T-helper 1 cell treated with Interleukin-12 subunit alpha and Interleukin-12 subunit beta and Interleukin-4 antibody, amounts not matched to agents 30 μg/mL and 1 μg/mL, for 36 hours (primary cell): Measurements from ENCODE around the gene FNBP1L.

ENCODE experiments used
- H3K27ac Mint-ChIP-seq: one replicate; pipeline ENCODE4 v1.8.0; 2021; ENCODE audit warnings: mild to moderate bottlenecking, mixed read lengths
- H3K27me3 Mint-ChIP-seq: one replicate; pipeline ENCODE4 v1.8.0; 2021; ENCODE audit warnings: low read depth, mixed read lengths
- H3K36me3 Mint-ChIP-seq: one replicate; pipeline ENCODE4 v1.8.0; 2021; ENCODE audit warnings: low read depth, mixed read lengths
- H3K4me1 Mint-ChIP-seq: one replicate; pipeline ENCODE4 v1.8.0; 2021; ENCODE audit warnings: low read depth, mixed read lengths
- H3K4me3 Mint-ChIP-seq: one replicate; pipeline ENCODE4 v1.8.0; 2021; ENCODE audit warnings: mild to moderate bottlenecking, moderate library complexity, mixed read lengths
- H3K9me3 Mint-ChIP-seq: one replicate; pipeline ENCODE4 v1.8.0; 2021; ENCODE audit warnings: mixed read lengths

Gene FNBP1L

DNA sequence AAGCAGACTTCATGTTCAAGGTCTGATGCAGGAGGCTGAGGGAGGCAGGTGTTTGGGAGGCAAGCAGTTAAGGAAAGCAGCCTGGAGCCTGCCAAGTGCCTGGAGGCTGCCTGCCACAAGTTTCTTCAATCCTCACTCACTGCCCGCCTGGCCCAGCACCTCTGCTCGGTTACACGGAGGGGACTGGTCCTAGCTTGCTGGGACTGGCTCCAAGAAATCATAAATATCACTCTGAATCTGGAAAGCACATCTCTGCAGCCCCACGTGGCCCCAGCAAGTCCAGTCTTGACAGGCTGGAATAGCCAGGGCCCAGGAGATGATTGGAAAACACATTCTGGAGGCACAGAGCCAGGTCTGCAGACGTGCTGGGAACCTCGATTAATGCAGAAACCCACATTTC is 149.8 kb downstream of the FNBP1L start:
- no peaks in the 10 kb centered on the region for H3K36me3 Mint-ChIP-seq
- H3K4me3 Mint-ChIP-seq, result no peak overlapping the region
- no peak overlapping the region for H3K27ac Mint-ChIP-seq
- H3K4me1 Mint-ChIP-seq, result no peaks in the 10 kb centered on the region
- H3K27me3 Mint-ChIP-seq, result peaks cover 34% of the 10 kb centered on the region
- no peaks in the 10 kb centered on the region for H3K9me3 Mint-ChIP-seq

DNA sequence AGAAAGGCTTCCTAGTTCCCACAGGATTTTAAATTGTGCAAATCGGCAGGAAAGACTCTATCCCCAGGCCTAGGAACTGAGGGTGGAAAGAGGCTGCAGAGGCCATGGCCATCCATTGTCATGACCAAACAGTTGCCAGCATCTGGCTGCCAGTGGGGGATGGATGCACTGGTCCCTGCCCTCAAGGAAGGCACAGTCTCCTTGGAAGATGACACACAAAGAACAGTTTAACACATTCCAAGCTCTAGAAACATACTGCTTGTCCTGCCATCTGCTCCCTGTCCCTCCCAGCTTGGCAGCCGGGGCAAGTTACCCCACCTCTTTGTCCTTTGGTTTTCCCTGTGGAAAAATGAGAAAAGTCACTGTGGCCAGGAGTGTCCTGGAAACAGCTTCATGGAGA is 150.5 kb downstream of the FNBP1L start:
- Mint-ChIP-seq H3K27me3 (peaks cover 35% of the 10 kb centered on the region), H3K4me3 (no peak overlapping the region), H3K36me3 (no peaks in the 10 kb centered on the region), H3K27ac (no peak overlapping the region), H3K4me1 (no peaks in the 10 kb centered on the region), H3K9me3 (no peaks in the 10 kb centered on the region)

DNA sequence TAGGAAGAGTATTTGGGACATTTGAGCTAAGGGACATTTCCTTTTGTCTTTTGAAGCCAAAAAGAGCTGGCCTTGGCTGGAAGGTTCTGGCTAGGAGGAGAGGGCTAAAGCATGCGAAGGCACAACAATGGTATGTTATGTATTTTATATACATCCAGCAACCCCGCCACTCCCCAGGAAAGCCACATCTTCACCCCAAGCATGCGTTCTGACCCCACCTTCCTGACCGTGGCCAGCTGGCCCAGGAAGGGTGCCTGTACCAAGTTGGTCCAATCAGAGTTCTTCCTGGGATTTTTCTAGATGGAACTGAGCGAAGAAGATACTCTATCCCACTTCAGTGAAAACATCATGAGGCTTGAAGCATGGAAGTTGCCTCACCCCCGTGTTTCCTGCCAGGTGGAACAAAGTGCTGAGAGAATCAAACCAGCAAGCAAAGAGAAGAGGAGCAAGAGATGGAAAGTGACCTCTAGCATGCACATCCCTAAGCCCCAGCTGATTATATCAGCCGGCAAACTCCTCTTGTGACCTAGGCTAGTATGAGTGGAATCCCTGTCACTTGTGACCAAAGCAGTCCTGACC is 151.0 kb downstream of the FNBP1L start:
- no peaks in the 10 kb centered on the region for H3K36me3 Mint-ChIP-seq
- no peak overlapping the region for H3K27ac Mint-ChIP-seq
- no peaks in the 10 kb centered on the region for H3K4me1 Mint-ChIP-seq
- peaks cover 40% of the 10 kb centered on the region for H3K27me3 Mint-ChIP-seq
- no peaks in the 10 kb centered on the region for H3K9me3 Mint-ChIP-seq
- no peak overlapping the region for H3K4me3 Mint-ChIP-seq

DNA sequence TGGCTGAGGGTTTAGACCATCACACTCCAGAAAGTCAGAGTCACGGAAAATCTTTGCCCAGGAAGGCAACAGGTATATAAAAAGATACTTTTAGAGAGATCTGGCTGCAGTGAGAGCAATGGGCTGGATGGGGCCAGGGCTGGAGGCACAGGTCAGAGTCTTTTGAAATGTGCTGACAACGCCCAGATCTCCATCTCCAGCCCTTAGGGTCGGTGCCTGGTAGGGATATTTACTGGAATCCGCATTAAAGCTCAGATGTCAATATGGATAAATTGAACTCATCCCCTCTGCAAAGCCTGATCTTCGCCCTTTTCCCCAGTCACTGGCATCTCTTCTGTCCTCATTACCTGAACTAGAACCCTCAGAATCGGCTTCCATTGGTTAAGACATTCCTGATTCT is 151.6 kb downstream of the FNBP1L start:
- Mint-ChIP-seq H3K27ac (no peak overlapping the region), H3K9me3 (no peaks in the 10 kb centered on the region), H3K36me3 (no peaks in the 10 kb centered on the region), H3K4me1 (no peaks in the 10 kb centered on the region), H3K27me3 (peaks cover 40% of the 10 kb centered on the region), H3K4me3 (no peak overlapping the region)

DNA sequence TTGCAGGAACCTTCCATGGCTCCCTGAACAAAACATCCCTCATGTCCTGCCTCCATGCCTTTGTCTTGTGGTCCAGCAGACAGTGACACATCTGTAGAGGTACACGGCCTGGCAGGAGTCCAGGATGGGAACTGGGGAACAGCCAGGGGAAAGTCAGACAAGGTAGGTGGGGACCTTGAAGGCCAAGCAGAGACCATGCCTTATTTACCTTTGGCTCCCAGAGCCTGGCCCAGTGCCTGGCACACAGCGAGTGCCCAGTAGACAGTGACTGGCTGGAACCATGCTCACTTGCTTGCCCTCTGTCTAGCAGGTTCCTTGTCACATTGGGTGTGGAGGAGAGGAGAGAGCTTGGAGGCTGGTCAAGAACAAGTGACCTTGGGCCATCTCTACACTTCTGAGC is 152.7 kb downstream of the FNBP1L start:
- H3K4me3 Mint-ChIP-seq, result no peak overlapping the region
- H3K9me3 Mint-ChIP-seq, result no peaks in the 10 kb centered on the region
- peaks cover 41% of the 10 kb centered on the region for H3K27me3 Mint-ChIP-seq
- no peaks in the 10 kb centered on the region for H3K4me1 Mint-ChIP-seq
- H3K36me3 Mint-ChIP-seq, result no peaks in the 10 kb centered on the region
- no peak overlapping the region for H3K27ac Mint-ChIP-seq

DNA sequence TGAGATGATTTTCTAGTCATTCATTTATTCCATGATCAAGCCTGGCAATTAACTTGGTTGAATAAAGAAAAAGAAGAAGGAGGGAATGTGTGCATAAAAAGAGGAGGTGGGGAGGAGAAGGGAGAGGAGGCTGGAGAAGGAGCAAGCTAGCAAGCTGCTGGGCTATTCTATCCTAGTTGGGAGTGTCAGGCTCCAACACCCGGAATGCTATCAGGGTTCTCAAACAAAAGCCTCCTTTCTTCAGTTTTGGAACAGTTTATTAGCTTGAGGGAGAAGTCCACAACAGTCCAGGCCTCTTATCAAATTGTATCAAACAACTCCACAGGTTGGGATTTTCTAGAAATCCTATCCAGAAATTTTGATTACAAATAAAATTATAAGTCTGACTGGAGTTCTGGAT is 153.8 kb downstream of the FNBP1L start:
- H3K36me3 Mint-ChIP-seq, result no peaks in the 10 kb centered on the region
- H3K9me3 Mint-ChIP-seq, result no peaks in the 10 kb centered on the region
- H3K4me1 Mint-ChIP-seq, result no peaks in the 10 kb centered on the region
- no peak overlapping the region for H3K27ac Mint-ChIP-seq
- H3K27me3 Mint-ChIP-seq, result peaks cover 48% of the 10 kb centered on the region
- no peak overlapping the region for H3K4me3 Mint-ChIP-seq

DNA sequence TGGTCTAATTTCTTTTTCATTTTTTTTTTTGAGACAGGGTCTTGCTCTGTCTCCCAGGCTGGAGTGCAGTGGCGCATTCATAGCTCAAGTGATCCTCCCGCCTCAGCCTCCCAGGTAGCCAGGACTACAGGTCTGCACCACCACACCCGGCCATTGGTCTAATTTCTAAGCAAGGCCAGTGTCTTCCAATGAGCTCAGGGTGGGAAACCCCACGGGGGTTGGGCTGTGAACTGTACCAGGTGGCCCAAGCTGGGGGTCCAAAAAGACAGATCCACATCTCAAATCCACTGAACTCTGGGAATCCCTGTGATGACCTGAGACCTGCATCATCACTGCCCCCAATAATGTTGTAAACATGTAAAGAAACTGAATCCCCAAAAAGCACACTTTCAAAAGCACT is 154.2 kb downstream of the FNBP1L start:
- H3K27ac Mint-ChIP-seq, result no peak overlapping the region
- H3K27me3 Mint-ChIP-seq, result peaks cover 46% of the 10 kb centered on the region
- no peaks in the 10 kb centered on the region for H3K9me3 Mint-ChIP-seq
- no peaks in the 10 kb centered on the region for H3K4me1 Mint-ChIP-seq
- H3K4me3 Mint-ChIP-seq, result no peak overlapping the region
- no peaks in the 10 kb centered on the region for H3K36me3 Mint-ChIP-seq

DNA sequence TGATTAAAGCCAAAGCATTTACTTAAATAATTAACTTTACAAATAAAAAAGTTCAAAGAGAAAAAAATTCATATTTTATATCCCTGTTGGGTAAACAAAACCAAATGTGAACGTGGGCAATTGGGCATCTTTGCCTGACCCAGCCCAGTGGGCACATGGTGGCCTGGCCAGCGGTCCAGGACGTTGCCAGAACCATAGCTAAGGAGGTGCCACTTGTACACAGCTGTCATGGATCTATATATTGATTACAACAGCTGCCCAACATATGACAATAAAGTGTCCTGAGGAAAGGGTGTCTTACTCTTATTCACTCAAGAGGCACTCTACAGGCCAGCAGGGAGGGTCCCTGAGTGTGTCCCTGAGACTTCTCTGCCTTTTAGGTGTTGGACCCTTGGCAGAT is 155.2 kb downstream of the FNBP1L start:
- Mint-ChIP-seq H3K4me3 (no peak overlapping the region), H3K27me3 (peaks cover 42% of the 10 kb centered on the region), H3K4me1 (peaks cover 4% of the 10 kb centered on the region), H3K9me3 (no peaks in the 10 kb centered on the region), H3K36me3 (no peaks in the 10 kb centered on the region), H3K27ac (no peak overlapping the region)

DNA sequence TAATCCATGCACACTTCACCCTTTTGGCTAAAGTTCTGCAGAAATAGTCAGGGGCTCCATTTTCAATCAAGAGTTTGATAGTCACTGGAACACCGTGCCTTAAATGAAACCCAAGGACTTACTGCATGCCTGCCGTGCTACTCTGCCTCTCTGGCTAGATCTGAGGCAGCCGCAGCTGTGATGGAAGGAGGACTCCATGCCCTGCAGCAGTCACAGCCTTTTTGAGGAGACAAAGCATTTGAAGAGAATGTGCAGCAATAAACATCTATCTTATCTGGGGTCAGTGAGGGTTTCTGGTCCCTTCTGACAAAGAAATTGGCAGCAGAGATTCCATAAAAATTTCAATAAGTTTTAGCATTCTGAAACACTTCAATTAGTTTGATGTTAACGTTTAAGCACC is 155.7 kb downstream of the FNBP1L start:
- Mint-ChIP-seq H3K9me3 (no peaks in the 10 kb centered on the region), H3K4me3 (no peak overlapping the region), H3K36me3 (no peaks in the 10 kb centered on the region)

More for the DNA sequence above, 155.7 kb downstream of the FNBP1L start:
- H3K27ac Mint-ChIP-seq, result no peak overlapping the region
- H3K4me1 Mint-ChIP-seq, result peaks cover 4% of the 10 kb centered on the region
- H3K27me3 Mint-ChIP-seq, result peaks cover 42% of the 10 kb centered on the region
